Endothelial cell of umbilical vein (primary cell): ENCODE results near the gene PRUNE2. TPM values are rescaled to one million over a fixed set of nuclear protein-coding genes. Genes with fewer than 3 reads are reported as not detected.

Source experiments
- BruUV-seq: library from RNA; stranded (reverse); fragments of 400-500 nt; replicated peaks from 2 replicates; lab custom pipeline; 2021; lab: Mats Ljungman, UMichigan
- CTCF ChIA-PET: fragments of 300-600, 350-600 bp; sonication (Branson Sonifier 250); formaldehyde crosslinking; loops from one replicate; lab custom pipeline; 2021; ENCODE audit warnings: antibody characterized with exemption, inconsistent platforms; lab: Charles Lee
- POLR2A ChIA-PET: fragments of 300-600, 350-600 bp; sonication (Branson Sonifier 250); formaldehyde crosslinking; loops from one replicate; lab custom pipeline; 2021; ENCODE audit warnings: antibody characterized with exemption, inconsistent platforms; lab: Charles Lee
- DNase-seq: peaks from one replicate; pipeline ENCODE4 v3.0.0-alpha.2; 2011; ENCODE audit warnings: low read depth, low spot score
- FAIRE-seq: peaks from 2 replicates; lab custom pipeline; 2011; peaks lifted over from hg19 to GRCh38; lab: Jason Lieb, UNC
- H2AFZ ChIP-seq: 2 replicates; pipeline ENCODE4 v1.6.0; 2012; ENCODE audit warnings: low read depth, low read length, control low read depth, inconsistent platforms
- H3K27ac ChIP-seq: 2 replicates; pipeline ENCODE4 v1.5.1; 2011; ENCODE audit warnings: low read depth, mild to moderate bottlenecking, control low read depth, low read length, moderate library complexity; ENCODE audit not compliant: insufficient read depth
- H3K27me3 ChIP-seq, 2 experiments: 2 replicates each; pipeline versions ENCODE4 v1.6.0 to v1.6.1; 2011; ENCODE audit warnings: low read length in 2 of 2, mixed read lengths in 1 of 2; ENCODE audit not compliant: control insufficient read depth in 2 of 2, insufficient read depth in 2 of 2
- H3K36me3 ChIP-seq, 2 experiments: 2 replicates in 1 of 2; 3 replicates in 1 of 2; pipeline ENCODE4 v1.5.1; 2011; ENCODE audit warnings: low read length in 2 of 2, mild to moderate bottlenecking in 1 of 2, moderate library complexity in 1 of 2; ENCODE audit not compliant: control insufficient read depth in 2 of 2, insufficient read depth in 2 of 2; ENCODE audit errors: extremely low read depth in 1 of 2
- H3K4me1 ChIP-seq: 3 replicates; pipeline ENCODE4 v1.5.1; 2011; ENCODE audit warnings: mild to moderate bottlenecking, low read length; ENCODE audit not compliant: control insufficient read depth, insufficient read depth; ENCODE audit errors: extremely low read depth
- H3K4me2 ChIP-seq: 2 replicates; pipeline ENCODE4 v1.6.1; 2011; ENCODE audit warnings: low read length, control low read depth, mixed read lengths; ENCODE audit not compliant: insufficient read depth
- H3K4me3 ChIP-seq, 3 experiments: fragments of 200-600 bp in 1 of 3; sonication (generic), shearing (Covaris generic) in 1 of 3; replicated peaks in 1 of 3; 2 replicates each; pipeline ENCODE4 v1.5.1; 2011 to 2016; ENCODE audit warnings: control low read depth in 3 of 3, low read length in 3 of 3, mild to moderate bottlenecking in 2 of 3, inconsistent platforms in 1 of 3, low read depth in 1 of 3, moderate library complexity in 1 of 3; ENCODE audit not compliant: insufficient read depth in 1 of 3
- H3K79me2 ChIP-seq: 2 replicates; pipeline ENCODE4 v1.6.0; 2012; ENCODE audit warnings: low read length, inconsistent platforms; ENCODE audit not compliant: control insufficient read depth, insufficient read depth
- H3K9ac ChIP-seq: replicated peaks from 2 replicates; pipeline ENCODE3; 2011; ENCODE audit warnings: low read length, control low read depth; ENCODE audit not compliant: insufficient read depth; ENCODE audit errors: extremely low read depth
- H3K9me1 ChIP-seq: replicated peaks from 3 replicates; pipeline ENCODE4 v1.6.0; 2011; ENCODE audit warnings: mild to moderate bottlenecking, low read length; ENCODE audit not compliant: control insufficient read depth, insufficient read depth; ENCODE audit errors: extremely low read depth
- H3K9me3 ChIP-seq: replicated peaks from 2 replicates; pipeline ENCODE4 v1.5.1; 2012; ENCODE audit warnings: low read length, inconsistent platforms; ENCODE audit not compliant: control insufficient read depth, insufficient read depth
- H4K20me1 ChIP-seq: replicated peaks from 2 replicates; pipeline ENCODE3; 2011; ENCODE audit warnings: mild to moderate bottlenecking, low read length; ENCODE audit not compliant: control insufficient read depth, insufficient read depth; ENCODE audit errors: extremely low read depth
- EZH2 ChIP-seq: IDR thresholded peaks from 2 replicates; pipeline ENCODE4 v1.6.1; 2012; ENCODE audit warnings: borderline replicate concordance, low read depth, mild to moderate bottlenecking, moderate library complexity, low read length, inconsistent platforms; ENCODE audit not compliant: severe bottlenecking
- FOS ChIP-seq: IDR thresholded peaks from 2 replicates; pipeline ENCODE4 v1.6.1; 2011; ENCODE audit warnings: mild to moderate bottlenecking, low read length, moderate library complexity, borderline replicate concordance; ENCODE audit not compliant: insufficient read depth
- GATA2 ChIP-seq: IDR thresholded peaks from 2 replicates; pipeline ENCODE4 v1.7.0; 2011; ENCODE audit warnings: low read depth, mild to moderate bottlenecking, moderate library complexity, mixed read lengths, low read length; ENCODE audit not compliant: insufficient read length, insufficient read depth
- JUN ChIP-seq: IDR thresholded peaks from 2 replicates; pipeline ENCODE4 v1.6.1; 2011; ENCODE audit warnings: borderline replicate concordance, low read depth; ENCODE audit not compliant: insufficient read length, insufficient read depth
- MYC ChIP-seq: IDR thresholded peaks from one replicate; pipeline ENCODE4 v1.6.1; 2011; ENCODE audit warnings: mild to moderate bottlenecking, low read depth, low read length
- POLR2A ChIP-seq: IDR thresholded peaks from 2 replicates; pipeline ENCODE4 v1.6.1; 2012; ENCODE audit warnings: low read depth, mild to moderate bottlenecking, control low read depth, low read length
- POLR2AphosphoS5 ChIP-seq: IDR thresholded peaks from 2 replicates; pipeline ENCODE4 v1.6.1; 2012; ENCODE audit warnings: low read depth, mild to moderate bottlenecking, control low read depth, low read length, moderate library complexity; ENCODE audit not compliant: insufficient read depth
- dilution Hi-C: fragments of 300-500 bp; cut with MboI; formaldehyde crosslinking; loops from one replicate; pipeline ENCODE4 v1.15.0; 2019; ENCODE audit warnings: low sequenced_read_pairs; ENCODE audit not compliant: extremely low pct_ligation_motif_present
- intact Hi-C: fragments of 100-400 bp; cut with micrococcal nuclease; formaldehyde crosslinking; loops from one replicate; pipeline ENCODE4 v1.10.0; 2022
- polyA plus RNA-seq, 4 experiments: library from polyadenylated mRNA; depleted of rRNA in 3 of 4; stranded (reverse) in 3 of 4; unstranded in 1 of 4; fragments of >200 nt; gene quantifications; 2 replicates each; pipeline versions ENCODE4 v1.2.1 to v1.2.3, GENCODE V29; 2011 to 2012; ENCODE audit warnings: missing spikeins in 1 of 4
- total RNA-seq: library from RNA; stranded (reverse); gene quantifications from 2 replicates; pipeline ENCODE4 v1.2.3, GENCODE V29; 2021
- TF ChIP-seq, protein P1 (sequence below): IDR thresholded peaks from 2 replicates; pipeline ENCODE4 v1.6.1; 2011; ENCODE audit not compliant: insufficient read depth, insufficient read length
- TF ChIP-seq, protein P2 (sequence below), 2 donors: IDR thresholded peaks; 1 replicate in 1 of 2; 2 replicates in 1 of 2; pipeline ENCODE4 v1.5.1; 2011; ENCODE audit warnings: low read length in 2 of 2, mild to moderate bottlenecking in 2 of 2, moderate library complexity in 2 of 2, control low read depth in 1 of 2, inconsistent platforms in 1 of 2, low read depth in 1 of 2; ENCODE audit not compliant: insufficient read depth in 1 of 2; ENCODE audit errors: extremely low read depth in 1 of 2

Gene PRUNE2
- total and polyA plus RNA-seq, 2 donors (not counting 3 experiments of a cell fraction or from before 2014, with no cell fraction given) = 15.8 to 21.7 TPM

- dilution Hi-C loops = no loop called here
- Histone ChIP-seq H3K36me3 (no peaks in the 10 kb centered on the region), H3K4me3 (no peak overlapping the region), H3K4me2 (no peak overlapping the region), H3K9ac (no peak overlapping the region), H3K9me3 (no peaks in the 10 kb centered on the region), H3K9me1 (no peaks in the 10 kb centered on the region), H3K27ac (no peak overlapping the region), H3K4me1 (no peaks in the 10 kb centered on the region), H3K27me3 (peaks cover 4 to 16% of the 10 kb centered on the region in 2 experiments), H2AFZ (no peak overlapping the region), H3K79me2 (no peaks in the 10 kb centered on the region), H4K20me1 (no peaks in the 10 kb centered on the region)
- DNase-seq (no peak), FAIRE-seq (no peak)
- no TSS peak for BruUV-seq
- TF ChIP-seq JUN = no peak
- no peak for TF ChIP-seq POLR2AphosphoS5
- no peak for TF ChIP-seq GATA2
- ChIA-PET POLR2A (no interaction called here), CTCF (interaction anchor here (1.0 to 2.1 kb wide), 2 partner anchors 9 kb away, joined by 3 to 7 read pairs; no protein-coding TSS in a partner anchor)
- intact Hi-C loops = no loop called here
Observed at GRCh38 chr9:76800901-76801300, 105.0 kb downstream of the PRUNE2 start.

DNA sequence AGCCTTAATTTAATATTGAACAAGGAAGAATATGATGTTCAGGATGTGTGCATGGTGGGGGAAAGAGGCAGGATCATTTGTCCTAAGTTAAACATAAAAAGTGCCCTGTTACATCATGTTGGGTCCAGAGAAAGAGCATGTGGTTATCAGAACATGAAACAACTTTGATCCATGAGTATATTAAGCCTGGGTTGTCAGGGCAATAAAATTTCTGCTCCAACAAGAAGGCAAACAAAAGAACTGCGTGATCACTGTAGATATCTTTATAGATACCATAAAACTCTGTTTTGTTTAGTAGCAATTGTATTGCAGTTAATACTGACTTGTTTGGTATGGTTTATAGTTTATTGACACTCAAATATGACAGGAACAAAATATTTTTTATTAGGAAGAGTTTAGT, 106.4 kb downstream of the PRUNE2 start:
- no peaks in the 10 kb centered on the region for H3K79me2 ChIP-seq
- ChIA-PET POLR2A (no interaction called here), CTCF (no interaction called here)
- peaks cover 4 to 16% of the 10 kb centered on the region in 2 experiments for H3K27me3 ChIP-seq
- TF ChIP-seq, protein P1, sequence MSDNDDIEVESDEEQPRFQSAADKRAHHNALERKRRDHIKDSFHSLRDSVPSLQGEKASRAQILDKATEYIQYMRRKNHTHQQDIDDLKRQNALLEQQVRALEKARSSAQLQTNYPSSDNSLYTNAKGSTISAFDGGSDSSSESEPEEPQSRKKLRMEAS = no peak
- TF ChIP-seq, protein P2, sequence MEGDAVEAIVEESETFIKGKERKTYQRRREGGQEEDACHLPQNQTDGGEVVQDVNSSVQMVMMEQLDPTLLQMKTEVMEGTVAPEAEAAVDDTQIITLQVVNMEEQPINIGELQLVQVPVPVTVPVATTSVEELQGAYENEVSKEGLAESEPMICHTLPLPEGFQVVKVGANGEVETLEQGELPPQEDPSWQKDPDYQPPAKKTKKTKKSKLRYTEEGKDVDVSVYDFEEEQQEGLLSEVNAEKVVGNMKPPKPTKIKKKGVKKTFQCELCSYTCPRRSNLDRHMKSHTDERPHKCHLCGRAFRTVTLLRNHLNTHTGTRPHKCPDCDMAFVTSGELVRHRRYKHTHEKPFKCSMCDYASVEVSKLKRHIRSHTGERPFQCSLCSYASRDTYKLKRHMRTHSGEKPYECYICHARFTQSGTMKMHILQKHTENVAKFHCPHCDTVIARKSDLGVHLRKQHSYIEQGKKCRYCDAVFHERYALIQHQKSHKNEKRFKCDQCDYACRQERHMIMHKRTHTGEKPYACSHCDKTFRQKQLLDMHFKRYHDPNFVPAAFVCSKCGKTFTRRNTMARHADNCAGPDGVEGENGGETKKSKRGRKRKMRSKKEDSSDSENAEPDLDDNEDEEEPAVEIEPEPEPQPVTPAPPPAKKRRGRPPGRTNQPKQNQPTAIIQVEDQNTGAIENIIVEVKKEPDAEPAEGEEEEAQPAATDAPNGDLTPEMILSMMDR (IDR thresholded peaks at IDR 0.05; ENCODE audit: extremely low read depth in 1 of 2, insufficient read depth in 1 of 2, low read depth in 1 of 2, low read length in 2 of 2) = no peak
- no peak for TF ChIP-seq POLR2AphosphoS5
- TF ChIP-seq POLR2A = no peak
- TF ChIP-seq GATA2 = no peak
- TF ChIP-seq EZH2 = no peak
- no peak for TF ChIP-seq MYC
- TF ChIP-seq FOS = no peak
- no peak overlapping the region for H3K4me2 ChIP-seq
- no TSS peak for BruUV-seq
- H3K4me3 ChIP-seq = no peak overlapping the region
- H3K9me3 ChIP-seq = no peaks in the 10 kb centered on the region
- H3K36me3 ChIP-seq = no peaks in the 10 kb centered on the region
- no peak overlapping the region for H2AFZ ChIP-seq
- no peaks in the 10 kb centered on the region for H3K9me1 ChIP-seq
- no peaks in the 10 kb centered on the region for H3K4me1 ChIP-seq
- intact Hi-C loops = no loop called here
- FAIRE-seq (no peak), DNase-seq (no peak)
- H3K27ac ChIP-seq = no peak overlapping the region
- H4K20me1 ChIP-seq = no peaks in the 10 kb centered on the region
- dilution Hi-C loops = no loop called here
- H3K9ac ChIP-seq = no peak overlapping the region
